Glutamatergic neuron (in vitro differentiated cells): Measurements from ENCODE around the gene CLNK. TPM values are rescaled to one million over a fixed set of nuclear protein-coding genes. Genes with fewer than 3 reads are reported as not detected.

ENCODE experiments used
- DNase-seq: peaks from one replicate; pipeline ENCODE4 v3.0.0; 2022
- H3K27ac Mint-ChIP-seq: one replicate; pipeline ENCODE4 v1.8.0; 2020; ENCODE audit warnings: mild to moderate bottlenecking, mixed read lengths, inconsistent platforms; ENCODE audit not compliant: unreplicated experiment
- H3K27me3 Mint-ChIP-seq: one replicate; pipeline ENCODE4 v1.8.0; 2020; ENCODE audit warnings: mild to moderate bottlenecking, moderate library complexity, mixed read lengths, inconsistent platforms; ENCODE audit not compliant: unreplicated experiment
- H3K36me3 Mint-ChIP-seq: one replicate; pipeline ENCODE4 v1.8.0; 2020; ENCODE audit warnings: mild to moderate bottlenecking, mixed read lengths, inconsistent platforms; ENCODE audit not compliant: unreplicated experiment
- H3K4me1 Mint-ChIP-seq: one replicate; pipeline ENCODE4 v1.8.0; 2020; ENCODE audit warnings: mild to moderate bottlenecking, low read depth, mixed read lengths, inconsistent platforms; ENCODE audit not compliant: unreplicated experiment
- H3K4me3 Mint-ChIP-seq: one replicate; pipeline ENCODE4 v1.8.0; 2020; ENCODE audit warnings: mild to moderate bottlenecking, mixed read lengths, inconsistent platforms; ENCODE audit not compliant: unreplicated experiment
- H3K9me3 Mint-ChIP-seq: one replicate; pipeline ENCODE4 v1.8.0; 2020; ENCODE audit warnings: mild to moderate bottlenecking, moderate library complexity, mixed read lengths, inconsistent platforms; ENCODE audit not compliant: unreplicated experiment
- total RNA-seq: library from RNA; stranded (reverse); fragmentation: NEBNext Ultra II Directional; extraction: Animal tissue kit (Norgen Biotek cat#: 25700); gene quantifications from one replicate; pipeline ENCODE4 v1.2.1, GENCODE V29; 2021; ENCODE audit not compliant: unreplicated experiment
- TF ChIP-seq, protein P1 (sequence below): fragments of 200-600 bp; sonication (generic); IDR thresholded peaks from one replicate; pipeline ENCODE4 v1.5.0; 2021; ENCODE audit not compliant: partially characterized antibody, unreplicated experiment

Gene CLNK
- total RNA-seq, 1 donor from 2014 or later, result not detected

DNA sequence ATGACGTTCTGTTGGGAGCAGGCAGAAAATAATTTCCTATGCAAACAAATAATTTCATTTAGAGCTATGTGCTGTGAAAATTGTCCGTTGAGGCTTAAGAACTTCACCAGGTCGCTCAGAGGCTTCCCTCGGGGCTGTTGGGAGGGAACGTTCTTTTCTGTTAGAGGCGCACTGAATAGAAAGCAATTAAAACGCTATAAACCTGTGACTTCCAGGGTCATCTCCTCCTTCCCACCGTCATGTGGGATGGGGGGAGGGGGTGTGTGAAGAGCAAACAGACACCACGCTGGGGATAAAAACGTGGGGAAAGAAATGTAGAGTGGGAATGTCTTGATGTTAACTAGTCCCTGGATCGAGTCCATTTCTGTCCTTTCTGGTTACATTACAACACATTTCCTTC lies 192.1 kb downstream of the CLNK start:
- H3K4me1 Mint-ChIP-seq, result no peaks in the 10 kb centered on the region
- H3K4me3 Mint-ChIP-seq, result no peak overlapping the region
- no peak overlapping the region for H3K27ac Mint-ChIP-seq
- TF ChIP-seq, protein P1, sequence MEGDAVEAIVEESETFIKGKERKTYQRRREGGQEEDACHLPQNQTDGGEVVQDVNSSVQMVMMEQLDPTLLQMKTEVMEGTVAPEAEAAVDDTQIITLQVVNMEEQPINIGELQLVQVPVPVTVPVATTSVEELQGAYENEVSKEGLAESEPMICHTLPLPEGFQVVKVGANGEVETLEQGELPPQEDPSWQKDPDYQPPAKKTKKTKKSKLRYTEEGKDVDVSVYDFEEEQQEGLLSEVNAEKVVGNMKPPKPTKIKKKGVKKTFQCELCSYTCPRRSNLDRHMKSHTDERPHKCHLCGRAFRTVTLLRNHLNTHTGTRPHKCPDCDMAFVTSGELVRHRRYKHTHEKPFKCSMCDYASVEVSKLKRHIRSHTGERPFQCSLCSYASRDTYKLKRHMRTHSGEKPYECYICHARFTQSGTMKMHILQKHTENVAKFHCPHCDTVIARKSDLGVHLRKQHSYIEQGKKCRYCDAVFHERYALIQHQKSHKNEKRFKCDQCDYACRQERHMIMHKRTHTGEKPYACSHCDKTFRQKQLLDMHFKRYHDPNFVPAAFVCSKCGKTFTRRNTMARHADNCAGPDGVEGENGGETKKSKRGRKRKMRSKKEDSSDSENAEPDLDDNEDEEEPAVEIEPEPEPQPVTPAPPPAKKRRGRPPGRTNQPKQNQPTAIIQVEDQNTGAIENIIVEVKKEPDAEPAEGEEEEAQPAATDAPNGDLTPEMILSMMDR, result no peak
- no peaks in the 10 kb centered on the region for H3K9me3 Mint-ChIP-seq
- DNase-seq, result no peak
- H3K36me3 Mint-ChIP-seq, result no peaks in the 10 kb centered on the region
- H3K27me3 Mint-ChIP-seq, result no peaks in the 10 kb centered on the region

- Mint-ChIP-seq H3K27me3 (no peaks in the 10 kb centered on the region), H3K4me1 (no peaks in the 10 kb centered on the region), H3K27ac (no peak overlapping the region), H3K9me3 (no peaks in the 10 kb centered on the region), H3K36me3 (no peaks in the 10 kb centered on the region), H3K4me3 (no peak overlapping the region)
- DNase-seq, result no peak
- TF ChIP-seq, protein P1, result no peak
These were observed 193.2 kb downstream of the CLNK start for GRCh38 chr4:10491401-10491800.

GRCh38 chr4:10490996-10491395 lies 193.6 kb downstream of the CLNK start:
- Mint-ChIP-seq H3K4me3 (no peak overlapping the region), H3K27ac (no peak overlapping the region), H3K36me3 (no peaks in the 10 kb centered on the region), H3K27me3 (no peaks in the 10 kb centered on the region), H3K9me3 (no peaks in the 10 kb centered on the region), H3K4me1 (no peaks in the 10 kb centered on the region)
- TF ChIP-seq, protein P1, result no peak
- DNase-seq, result no peak

DNA sequence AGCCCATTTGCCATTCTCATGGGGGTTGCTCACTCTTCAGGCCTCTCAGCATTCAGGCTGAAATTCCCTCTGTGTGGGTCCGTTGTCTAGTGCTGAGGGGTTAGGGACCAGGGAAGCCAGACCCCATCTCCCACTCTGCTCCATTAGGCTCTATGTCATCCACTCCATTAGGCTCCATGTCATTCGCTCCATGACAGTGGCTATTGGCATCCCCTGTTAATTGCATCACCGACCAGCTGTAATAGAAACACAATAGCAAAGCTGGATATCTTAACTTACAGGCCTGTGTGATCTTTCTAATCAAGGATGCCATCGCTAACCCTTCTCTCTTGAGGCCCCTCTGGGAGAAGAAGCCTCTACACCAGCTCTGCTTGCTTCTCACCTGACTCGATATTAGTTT lies 201.7 kb downstream of the CLNK start:
- H3K27me3 Mint-ChIP-seq, result no peaks in the 10 kb centered on the region
- H3K27ac Mint-ChIP-seq, result no peak overlapping the region
- H3K9me3 Mint-ChIP-seq, result no peaks in the 10 kb centered on the region
- H3K36me3 Mint-ChIP-seq, result no peaks in the 10 kb centered on the region
- H3K4me3 Mint-ChIP-seq, result no peak overlapping the region
- no peaks in the 10 kb centered on the region for H3K4me1 Mint-ChIP-seq
- DNase-seq, result no peak
- TF ChIP-seq, protein P1, result no peak

DNA sequence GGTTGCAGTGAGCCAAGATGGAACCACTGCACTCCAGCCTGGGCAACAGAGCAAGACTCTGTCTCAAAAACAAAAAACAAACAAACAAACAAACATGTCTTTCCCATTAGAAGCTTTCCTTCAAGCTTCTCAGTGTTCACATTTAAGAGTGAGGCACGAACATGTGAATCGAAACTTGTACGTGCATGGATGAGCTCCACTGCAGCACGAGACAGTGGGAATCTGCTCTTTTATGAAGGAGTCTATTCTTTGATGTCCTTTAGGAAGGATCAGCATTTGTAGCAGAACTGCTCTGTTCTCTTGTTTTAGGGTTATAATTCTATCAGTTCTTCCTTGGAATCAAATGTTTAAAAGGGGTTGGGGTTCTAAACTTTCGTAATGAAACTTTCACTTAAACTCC lies 204.0 kb downstream of the CLNK start:
- Mint-ChIP-seq H3K4me3 (no peak overlapping the region), H3K4me1 (no peaks in the 10 kb centered on the region), H3K9me3 (no peaks in the 10 kb centered on the region), H3K36me3 (no peaks in the 10 kb centered on the region), H3K27me3 (peaks cover 1% of the 10 kb centered on the region), H3K27ac (no peak overlapping the region)
- DNase-seq, result no peak
- TF ChIP-seq, protein P1, result no peak
